Sigmoid colon (tissue), 7 donors: ENCODE measurements around the gene ESYT2. TPM values are rescaled to one million over a fixed set of nuclear protein-coding genes. Genes with fewer than 3 reads are reported as not detected.

Experiments
- DNase-seq: peaks from one replicate; pipeline ENCODE4 v3.0.0-alpha.2; 2019
- H3K27ac ChIP-seq, 4 donors: fragments of 200-600 bp; sonication (generic); one replicate each; pipeline ENCODE4 v1.5.1; 2016 to 2019; ENCODE audit warnings: mild to moderate bottlenecking in 1 of 4
- H3K27me3 ChIP-seq, 3 donors: fragments of 200-600 bp; sonication (generic); one replicate each; pipeline ENCODE4 v1.5.1; 2019; ENCODE audit warnings: mild to moderate bottlenecking in 1 of 3
- H3K36me3 ChIP-seq, 4 donors: fragments of 200-600 bp; sonication (generic); one replicate each; pipeline ENCODE4 v1.5.1; 2016 to 2019
- H3K4me1 ChIP-seq, 4 donors: fragments of 200-600 bp; sonication (generic); one replicate each; pipeline ENCODE4 v1.5.1; 2017 to 2019
- H3K4me3 ChIP-seq, 4 donors: fragments of 200-600 bp; sonication (generic); one replicate each; pipeline ENCODE4 v1.5.1; 2017 to 2019; ENCODE audit warnings: mild to moderate bottlenecking in 2 of 4, moderate library complexity in 1 of 4
- H3K9me3 ChIP-seq, 4 donors: fragments of 200-600 bp in 3 of 4; sonication (generic) in 3 of 4; one replicate each; pipeline versions ENCODE4 v1.5.1 to v1.6.1; 2013 to 2019
- CTCF ChIP-seq, 4 experiments: fragments of 450-650 bp in 3 of 4; fragments of 200-600 bp in 1 of 4; IDR thresholded peaks; one replicate each; pipeline ENCODE4 v1.5.1; 2016 to 2019; ENCODE audit warnings: antibody characterized with exemption in 4 of 4, mild to moderate bottlenecking in 3 of 4, moderate library complexity in 2 of 4
- EP300 ChIP-seq, 4 donors: sonication (generic); formaldehyde crosslinking; IDR thresholded peaks; one replicate each; pipeline ENCODE4 v1.6.1; 2017; ENCODE audit warnings: antibody characterized with exemption in 4 of 4
- POLR2A ChIP-seq, 2 donors: fragments of 450-650 bp; IDR thresholded peaks; one replicate each; pipeline ENCODE4 v1.6.1; 2016; ENCODE audit warnings: antibody characterized with exemption in 2 of 2, mild to moderate bottlenecking in 2 of 2, moderate library complexity in 2 of 2
- POLR2AphosphoS5 ChIP-seq, 4 donors: sonication (generic); formaldehyde crosslinking; IDR thresholded peaks; one replicate each; pipeline ENCODE4 v1.6.1; 2017; ENCODE audit warnings: antibody characterized with exemption in 4 of 4
- WGBS, 2 donors: extraction: QIAGEN DNeasy Blood & Tissue Kit; methylation state at CpG; one replicate each; pipeline ENCODE4 v1.1.7; 2013; 5-methylcytosine and 5-hydroxymethylcytosine counted together
- intact Hi-C: fragments of 100-400 bp; cut with DNase I; formaldehyde crosslinking; loops from one replicate; pipeline ENCODE4 v1.15.1; 2023
- polyA plus RNA-seq, 3 donors: library from polyadenylated mRNA; stranded (reverse); fragments of 200-250 nt; gene quantifications; one replicate each; pipeline ENCODE4 v1.2.3, GENCODE V29; 2013
- total RNA-seq, 4 donors: library from RNA; depleted of rRNA; stranded (reverse); fragments of >200 nt; gene quantifications; one replicate each; pipeline ENCODE4 v1.1.0, GENCODE V29; 2016
- donor health status: healthy with polysubstance abuse.
- donor health status: Bipolar disorder and iron deficiency.
- donor health status: healthy.

Gene ESYT2
- total and polyA plus RNA-seq, 7 donors = 6.9 to 127 (median 105) TPM

- no peak for DNase-seq
- Histone ChIP-seq H3K4me3 (no peak overlapping the region), H3K27me3 (no peaks in the 10 kb centered on the region), H3K36me3 (peaks cover 0 to 56% (median 18%) of the 10 kb centered on the region in 4 donors), H3K9me3 (no peaks in the 10 kb centered on the region), H3K27ac (no peak overlapping the region), H3K4me1 (no peaks in the 10 kb centered on the region)
- intact Hi-C loops = no loop called here
- no peak for TF ChIP-seq POLR2AphosphoS5 (IDR thresholded peaks at IDR 0.05)
- TF ChIP-seq EP300 (IDR thresholded peaks at IDR 0.05) = no peak
- TF ChIP-seq CTCF (IDR thresholded peaks at IDR 0.05) = no peak
- no peak for TF ChIP-seq POLR2A (IDR thresholded peaks at IDR 0.05)
- WGBS, 2 donors = 91 to 92% methylated on average over 16 of the region's 16 CpGs
Observed at GRCh38 chr7:158771213-158771834, 58.0 kb downstream of the ESYT2 start.

GRCh38 chr7:158767707-158768106, 61.6 kb downstream of the ESYT2 start:
- peaks cover 4 to 65% (median 23%) of the 10 kb centered on the region in 4 donors for H3K36me3 ChIP-seq
- intact Hi-C loops = no loop called here
- H3K27me3 ChIP-seq = no peaks in the 10 kb centered on the region
- no peak overlapping the region for H3K4me3 ChIP-seq
- no peaks in the 10 kb centered on the region for H3K4me1 ChIP-seq
- H3K9me3 ChIP-seq = no peaks in the 10 kb centered on the region
- DNase-seq = no peak
- 58 to 89% methylated on average over 4 of the region's 4 CpGs for WGBS, 2 donors
- TF ChIP-seq POLR2AphosphoS5 (IDR thresholded peaks at IDR 0.05) = no peak
- TF ChIP-seq POLR2A (IDR thresholded peaks at IDR 0.05) = no peak
- TF ChIP-seq CTCF (IDR thresholded peaks at IDR 0.05) = no peak
- no peak for TF ChIP-seq EP300 (IDR thresholded peaks at IDR 0.05)
- no peak overlapping the region for H3K27ac ChIP-seq

GRCh38 chr7:158766570-158767281, 62.6 kb downstream of the ESYT2 start:
- no peaks in the 10 kb centered on the region for H3K27me3 ChIP-seq
- H3K36me3 ChIP-seq = peaks cover 4 to 69% (median 25%) of the 10 kb centered on the region in 4 donors
- H3K4me3 ChIP-seq = no peak overlapping the region
- TF ChIP-seq CTCF (IDR thresholded peaks at IDR 0.05) (no peak), POLR2A (IDR thresholded peaks at IDR 0.05) (no peak), EP300 (IDR thresholded peaks at IDR 0.05) (no peak), POLR2AphosphoS5 (IDR thresholded peaks at IDR 0.05) (no peak)
- H3K27ac ChIP-seq = no peak overlapping the region
- intact Hi-C loops = no loop called here
- H3K4me1 ChIP-seq = no peaks in the 10 kb centered on the region
- H3K9me3 ChIP-seq = no peaks in the 10 kb centered on the region
- no peak for DNase-seq
- WGBS, 2 donors = 67 to 78% methylated on average over 6 of the region's 6 CpGs

GRCh38 chr7:158765020-158765419, 64.3 kb downstream of the ESYT2 start:
- no peaks in the 10 kb centered on the region for H3K4me1 ChIP-seq
- WGBS, 2 donors = 96 to 97% methylated on average over 7 of the region's 7 CpGs
- no peaks in the 10 kb centered on the region for H3K9me3 ChIP-seq
- H3K36me3 ChIP-seq = peaks cover 8 to 75% (median 30%) of the 10 kb centered on the region in 4 donors
- no peaks in the 10 kb centered on the region for H3K27me3 ChIP-seq
- TF ChIP-seq POLR2AphosphoS5 (IDR thresholded peaks at IDR 0.05) = no peak
- no peak for TF ChIP-seq CTCF (IDR thresholded peaks at IDR 0.05)
- TF ChIP-seq POLR2A (IDR thresholded peaks at IDR 0.05) = no peak
- no peak for TF ChIP-seq EP300 (IDR thresholded peaks at IDR 0.05)
- H3K4me3 ChIP-seq = no peak overlapping the region
- no peak overlapping the region for H3K27ac ChIP-seq
- DNase-seq = no peak
- intact Hi-C loops = no loop called here
